NT2/D1 (cell line): ENCODE results near the gene THSD7A.

ENCODE experiments used
- DNase-seq: peaks from one replicate; pipeline ENCODE4 v3.0.0-alpha.2; 2011; ENCODE audit warnings: low read depth, low spot score
- H3K27me3 ChIP-seq: 2 replicates; pipeline ENCODE4 v1.6.0; 2011; ENCODE audit warnings: mild to moderate bottlenecking; ENCODE audit not compliant: insufficient read length, insufficient read depth
- H3K36me3 ChIP-seq: 2 replicates; pipeline ENCODE4 v1.6.1; 2011; ENCODE audit warnings: mild to moderate bottlenecking, low read length, mixed read lengths; ENCODE audit not compliant: insufficient read depth, insufficient read length
- H3K4me1 ChIP-seq: 2 replicates; pipeline ENCODE4 v1.5.1; 2011; ENCODE audit not compliant: insufficient read depth, insufficient read length
- H3K4me3 ChIP-seq: 2 replicates; pipeline ENCODE4 v1.5.1; 2011; ENCODE audit warnings: low read depth; ENCODE audit not compliant: insufficient read length
- H3K9ac ChIP-seq: 2 replicates; pipeline ENCODE4 v1.6.0; 2011; ENCODE audit warnings: low read depth; ENCODE audit not compliant: insufficient read length
- H3K9me3 ChIP-seq: 2 replicates; pipeline ENCODE4 v1.5.1; 2011; ENCODE audit warnings: mild to moderate bottlenecking, low read length; ENCODE audit not compliant: insufficient read depth
- SUZ12 ChIP-seq: IDR thresholded peaks from 2 replicates; pipeline ENCODE4 v1.6.1; 2011; ENCODE audit not compliant: insufficient read length, insufficient read depth; ENCODE audit errors: extremely low read depth
- YY1 ChIP-seq: IDR thresholded peaks from 2 replicates; pipeline ENCODE4 v1.6.1; 2011; ENCODE audit not compliant: insufficient read length, insufficient read depth
- ZNF274 ChIP-seq: IDR thresholded peaks from 2 replicates; pipeline ENCODE4 v1.6.1; 2011; ENCODE audit warnings: mild to moderate bottlenecking, low read depth, low read length

The THSD7A gene

DNA sequence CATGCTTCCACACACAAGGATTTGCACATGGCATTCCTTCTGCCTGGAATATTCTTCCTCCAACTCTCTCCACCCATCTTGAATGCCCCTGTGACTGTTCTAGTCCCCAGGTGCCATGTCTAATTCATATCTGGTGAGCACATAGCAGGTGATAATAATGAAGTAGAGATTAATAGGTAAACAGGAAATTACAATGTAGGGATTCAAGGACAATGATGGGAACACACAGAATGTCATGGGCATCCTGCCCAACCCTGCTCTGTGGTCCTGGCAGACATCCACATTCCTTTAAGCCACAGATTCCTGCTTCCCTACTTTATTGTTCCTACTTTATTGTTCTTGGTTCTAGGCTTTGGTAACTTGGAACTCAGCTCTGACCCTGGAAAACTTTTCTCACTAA lies 115.8 kb downstream of the THSD7A start:
- TF ChIP-seq ZNF274: no peak
- TF ChIP-seq SUZ12: no peak
- TF ChIP-seq YY1: no peak
- DNase-seq: no peak

DNA sequence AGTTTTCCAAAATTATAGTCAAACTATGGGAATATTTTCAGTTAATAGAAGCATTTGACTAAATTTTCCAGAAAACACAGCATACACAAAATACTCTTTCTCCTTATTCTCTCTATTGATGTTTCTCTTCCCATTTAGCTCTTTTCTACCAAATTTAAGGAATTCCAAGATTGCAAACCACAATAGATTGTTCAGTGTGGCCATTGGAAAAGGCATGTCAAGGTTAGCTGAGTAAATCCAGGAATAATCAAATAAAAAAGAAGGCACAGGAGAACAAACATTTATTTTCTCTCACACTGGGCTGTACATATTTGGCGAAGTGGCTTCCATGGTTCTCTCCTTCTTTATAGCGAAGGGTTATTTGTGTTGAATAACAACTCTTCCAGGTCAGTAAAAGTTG lies 117.3 kb downstream of the THSD7A start:
- H3K4me3 ChIP-seq: no peak overlapping the region
- TF ChIP-seq SUZ12 (no peak), ZNF274 (no peak), YY1 (no peak)

More for the DNA sequence above, 115.8 kb downstream of the THSD7A start:
- no peak overlapping the region for H3K9ac ChIP-seq
- H3K4me3 ChIP-seq: no peak overlapping the region
- H3K36me3 ChIP-seq: no peaks in the 10 kb centered on the region
- no peaks in the 10 kb centered on the region for H3K9me3 ChIP-seq
- no peaks in the 10 kb centered on the region for H3K4me1 ChIP-seq
- H3K27me3 ChIP-seq: no peaks in the 10 kb centered on the region

DNA sequence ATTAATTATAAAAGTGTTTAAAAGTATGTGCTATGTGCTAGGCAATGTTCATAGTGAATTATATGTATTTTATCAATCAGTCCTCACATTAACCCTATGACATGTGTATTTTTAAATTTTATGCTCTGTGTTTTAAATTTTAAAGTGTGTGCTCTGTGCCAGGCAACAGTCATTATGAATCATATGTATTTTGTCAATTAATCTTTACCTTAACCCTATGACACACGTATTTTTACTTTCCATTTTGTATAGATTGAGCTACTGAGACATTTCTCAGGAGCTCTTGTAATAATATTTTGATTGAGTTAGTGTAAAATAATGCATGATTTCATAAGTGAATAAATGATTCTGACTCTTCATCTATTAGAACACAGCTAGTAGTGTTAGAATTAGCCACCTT lies 117.8 kb downstream of the THSD7A start:
- no peak overlapping the region for H3K4me3 ChIP-seq
- no peaks in the 10 kb centered on the region for H3K27me3 ChIP-seq
- no peak for DNase-seq
- H3K36me3 ChIP-seq: no peaks in the 10 kb centered on the region
- TF ChIP-seq ZNF274: no peak
- TF ChIP-seq SUZ12: no peak
- TF ChIP-seq YY1: no peak
- no peaks in the 10 kb centered on the region for H3K9me3 ChIP-seq
- H3K4me1 ChIP-seq: no peaks in the 10 kb centered on the region
- H3K9ac ChIP-seq: no peak overlapping the region

More for the DNA sequence above, 117.3 kb downstream of the THSD7A start:
- DNase-seq: no peak
- Histone ChIP-seq H3K4me1 (no peaks in the 10 kb centered on the region), H3K27me3 (no peaks in the 10 kb centered on the region), H3K9ac (no peak overlapping the region), H3K9me3 (no peaks in the 10 kb centered on the region), H3K36me3 (no peaks in the 10 kb centered on the region)

DNA sequence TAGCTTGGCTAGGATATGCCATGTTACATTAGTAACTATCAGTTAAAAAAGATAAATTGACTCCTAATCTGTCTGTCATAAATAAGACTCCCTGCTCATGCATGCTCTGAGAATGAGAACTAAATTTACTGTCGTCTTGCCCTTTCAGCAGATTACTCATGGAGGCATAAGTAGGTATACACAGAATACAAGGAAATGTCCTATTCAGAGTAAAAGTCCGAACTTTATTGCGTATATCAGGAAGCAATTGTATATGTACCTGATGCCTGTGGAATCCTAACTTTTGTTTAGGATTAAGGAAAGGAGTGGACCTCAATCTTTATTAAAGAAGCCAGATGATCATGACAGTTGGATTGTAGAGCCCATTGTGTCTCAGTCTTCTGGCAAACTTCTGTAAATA lies 118.6 kb downstream of the THSD7A start:
- no peak for TF ChIP-seq SUZ12
- Histone ChIP-seq H3K9ac (no peak overlapping the region), H3K36me3 (no peaks in the 10 kb centered on the region), H3K9me3 (no peaks in the 10 kb centered on the region), H3K4me1 (no peaks in the 10 kb centered on the region), H3K4me3 (no peak overlapping the region), H3K27me3 (no peaks in the 10 kb centered on the region)
- DNase-seq: no peak

DNA sequence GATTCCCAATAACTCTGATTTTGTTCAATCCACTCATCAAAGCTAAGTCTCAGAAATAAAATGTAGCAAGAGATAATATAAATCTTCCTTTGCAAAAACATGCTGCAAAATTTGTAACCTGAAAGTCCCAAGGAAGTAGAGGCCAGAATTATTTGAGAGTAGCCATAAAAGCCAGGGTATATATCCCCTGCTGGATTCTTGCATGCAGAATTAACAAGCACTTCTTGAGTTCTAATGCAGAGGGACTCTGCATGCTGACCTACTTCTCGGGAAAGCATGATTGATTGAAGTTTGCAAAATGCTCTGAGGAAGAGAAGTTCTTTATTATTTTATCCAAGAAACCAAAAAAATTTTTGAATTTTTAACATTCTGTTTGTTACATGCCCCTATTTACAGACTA lies 121.6 kb downstream of the THSD7A start:
- TF ChIP-seq YY1 (no peak), ZNF274 (no peak), SUZ12 (no peak)
- H3K4me1 ChIP-seq: no peaks in the 10 kb centered on the region
- H3K27me3 ChIP-seq: no peaks in the 10 kb centered on the region
- H3K4me3 ChIP-seq: no peak overlapping the region
- H3K9ac ChIP-seq: no peak overlapping the region
- H3K36me3 ChIP-seq: no peaks in the 10 kb centered on the region
- H3K9me3 ChIP-seq: no peaks in the 10 kb centered on the region
- DNase-seq: no peak

DNA sequence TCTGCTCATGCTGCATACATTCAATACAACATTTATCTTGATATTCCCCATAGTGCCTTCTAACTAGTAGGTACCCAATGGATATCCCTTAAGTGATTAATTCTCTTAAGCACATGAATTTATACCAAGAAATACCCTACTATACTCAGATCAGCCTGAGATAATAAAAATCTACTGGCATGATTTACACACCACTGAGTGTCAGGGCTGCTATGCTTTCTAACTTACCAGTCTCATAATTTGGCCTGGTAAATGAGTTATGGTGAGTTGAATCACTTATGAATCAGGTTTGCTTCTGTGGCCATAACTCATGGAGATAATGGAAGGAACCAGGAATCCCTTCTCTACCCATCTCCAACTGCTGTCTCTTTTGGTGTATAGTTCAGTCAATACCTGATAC lies 122.8 kb downstream of the THSD7A start:
- TF ChIP-seq SUZ12: no peak
- TF ChIP-seq ZNF274: no peak
- no peak for TF ChIP-seq YY1
- no peak for DNase-seq
- H3K36me3 ChIP-seq: no peaks in the 10 kb centered on the region
- no peaks in the 10 kb centered on the region for H3K27me3 ChIP-seq
- H3K9me3 ChIP-seq: no peaks in the 10 kb centered on the region
- no peak overlapping the region for H3K4me3 ChIP-seq
- no peaks in the 10 kb centered on the region for H3K4me1 ChIP-seq
- no peak overlapping the region for H3K9ac ChIP-seq

DNA sequence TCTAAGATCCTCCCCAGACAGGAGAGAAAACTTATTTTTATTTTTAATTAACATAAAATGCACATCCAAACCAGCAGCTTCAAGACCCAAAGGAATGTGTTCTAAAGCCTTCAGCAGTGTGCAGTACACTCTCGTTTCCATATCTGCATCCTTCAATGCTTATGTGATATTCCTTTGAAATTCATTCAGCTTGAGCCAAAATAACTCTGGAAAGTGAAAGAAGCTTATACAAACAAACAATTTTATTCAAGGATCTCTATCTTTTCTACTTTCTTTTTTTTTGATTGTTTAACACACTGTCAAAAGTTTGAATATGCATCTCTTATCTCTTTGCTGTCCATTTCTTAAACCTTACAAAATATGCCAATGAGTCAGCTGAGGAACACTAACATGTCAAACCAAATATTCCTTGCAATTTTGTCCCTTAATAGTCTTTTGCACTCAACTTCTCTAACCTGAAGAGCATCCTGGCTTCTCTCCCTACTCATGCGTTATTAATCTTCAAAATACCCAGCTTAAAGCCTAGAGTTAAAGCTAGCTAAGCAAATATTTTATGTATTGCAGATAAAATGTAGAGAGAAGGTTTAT lies 124.3 kb downstream of the THSD7A start:
- Histone ChIP-seq H3K4me1 (no peaks in the 10 kb centered on the region), H3K36me3 (no peaks in the 10 kb centered on the region), H3K9ac (no peak overlapping the region), H3K27me3 (no peaks in the 10 kb centered on the region), H3K9me3 (no peaks in the 10 kb centered on the region), H3K4me3 (no peak overlapping the region)
- TF ChIP-seq ZNF274 (no peak), YY1 (no peak), SUZ12 (no peak)
- no peak for DNase-seq
